Neural progenitor cell (in vitro differentiated cells): ENCODE measurements around the gene PPP1CB. TPM values are rescaled to one million over a fixed set of nuclear protein-coding genes. Genes with fewer than 3 reads are reported as not detected.

Experiments used
- DNase-seq: peaks from one replicate; pipeline ENCODE4 v3.0.0-alpha.2; 2016; ENCODE audit warnings: low spot score
- H2AFZ ChIP-seq: fragments of 200-600 bp; sonication (generic); replicated peaks from 2 replicates; pipeline ENCODE4 v1.6.1; 2016; ENCODE audit warnings: antibody characterized with exemption
- H3F3A ChIP-seq: fragments of 200-600 bp; sonication (generic); 2 replicates; pipeline ENCODE4 v1.6.1; 2016; ENCODE audit warnings: antibody characterized with exemption, low read depth
- H3K27ac ChIP-seq: fragments of 200-600 bp; sonication (generic); 2 replicates; pipeline ENCODE4 v1.5.1; 2016; ENCODE audit warnings: mild to moderate bottlenecking
- H3K27me3 ChIP-seq: fragments of 200-600 bp; sonication (generic); 2 replicates; pipeline ENCODE4 v1.6.1; 2016; ENCODE audit warnings: mild to moderate bottlenecking, moderate library complexity
- H3K36me3 ChIP-seq: fragments of 200-600 bp; sonication (generic); 2 replicates; pipeline ENCODE4 v1.5.1; 2016
- H3K4me1 ChIP-seq: fragments of 200-600 bp; sonication (generic); 2 replicates; pipeline ENCODE4 v1.6.1; 2016; ENCODE audit warnings: mixed run types
- H3K4me2 ChIP-seq: fragments of 200-600 bp; sonication (generic); 2 replicates; pipeline ENCODE4 v1.6.1; 2016
- H3K4me3 ChIP-seq: fragments of 200-600 bp; sonication (generic); 2 replicates; pipeline ENCODE4 v1.5.1; 2016
- H3K79me2 ChIP-seq: fragments of 200-600 bp; sonication (generic); 2 replicates; pipeline ENCODE4 v1.6.1; 2016; ENCODE audit warnings: low read depth
- H3K9ac ChIP-seq: fragments of 200-600 bp; sonication (generic); 2 replicates; pipeline ENCODE4 v1.6.1; 2016
- H3K9me3 ChIP-seq: fragments of 200-600 bp; sonication (generic); 2 replicates; pipeline ENCODE4 v1.5.1; 2016; ENCODE audit warnings: low read depth
- H4K20me1 ChIP-seq: fragments of 200-600 bp; sonication (generic); 2 replicates; pipeline ENCODE4 v1.6.1; 2016; ENCODE audit warnings: low read depth
- H3K27ac Mint-ChIP-seq: 3 replicates; pipeline ENCODE4 v1.8.0; 2021; ENCODE audit warnings: mixed read lengths
- H3K27me3 Mint-ChIP-seq: 2 replicates; pipeline ENCODE4 v1.8.0; 2022; ENCODE audit warnings: low read depth, mild to moderate bottlenecking, inconsistent platforms, moderate library complexity, mixed read lengths; ENCODE audit not compliant: insufficient read depth
- H3K36me3 Mint-ChIP-seq: 3 replicates; pipeline ENCODE4 v1.8.0; 2021; ENCODE audit warnings: mixed read lengths
- H3K4me1 Mint-ChIP-seq: 3 replicates; pipeline ENCODE4 v1.8.0; 2021; ENCODE audit warnings: mixed read lengths
- H3K4me3 Mint-ChIP-seq: 3 replicates; pipeline ENCODE4 v1.8.0; 2021; ENCODE audit warnings: mild to moderate bottlenecking, moderate library complexity, mixed read lengths
- H3K9me3 Mint-ChIP-seq: 3 replicates; pipeline ENCODE4 v1.8.0; 2020; ENCODE audit warnings: mixed read lengths
- CTCF ChIP-seq: fragments of 200-600 bp; sonication (generic); IDR thresholded peaks from 2 replicates; pipeline ENCODE4 v1.5.1; 2017; ENCODE audit warnings: antibody characterized with exemption, mild to moderate bottlenecking
- EZH2 ChIP-seq: fragments of 200-600 bp; sonication (generic); IDR thresholded peaks from 2 replicates; pipeline ENCODE4 v1.6.1; 2017; ENCODE audit warnings: antibody characterized with exemption, mild to moderate bottlenecking, moderate library complexity
- EZH2phosphoT487 ChIP-seq: fragments of 200-600 bp; sonication (generic); IDR thresholded peaks from 2 replicates; pipeline ENCODE4 v1.6.1; 2017; ENCODE audit warnings: antibody characterized with exemption
- total RNA-seq: library from RNA; depleted of rRNA; stranded (reverse); fragments of >200 nt; gene quantifications from 2 replicates; pipeline ENCODE4 v1.2.3, GENCODE V29; 2015; ENCODE audit warnings: low replicate concordance

PPP1CB gene
- total RNA-seq, 1 donor from 2014 or later = 244 TPM

GRCh38 chr2:28704621-28705020 is 47.0 kb upstream of the PPP1CB start:
- Mint-ChIP-seq H3K27me3 (peaks cover 6% of the 10 kb centered on the region), H3K27ac (no peak overlapping the region), H3K36me3 (no peaks in the 10 kb centered on the region), H3K4me1 (no peaks in the 10 kb centered on the region), H3K4me3 (no peak overlapping the region), H3K9me3 (peaks cover 14% of the 10 kb centered on the region)
- Histone ChIP-seq H3K79me2 (no peaks in the 10 kb centered on the region), H3K27me3 (no peaks in the 10 kb centered on the region), H3K9me3 (no peaks in the 10 kb centered on the region), H3K4me1 (no peaks in the 10 kb centered on the region), H3K4me2 (no peak overlapping the region), H3K36me3 (no peaks in the 10 kb centered on the region), H3K27ac (no peak overlapping the region), H4K20me1 (no peaks in the 10 kb centered on the region), H3K9ac (no peak overlapping the region), H3F3A (no peaks in the 10 kb centered on the region), H2AFZ (no peak overlapping the region), H3K4me3 (no peak overlapping the region)
- no peak for DNase-seq
- TF ChIP-seq EZH2phosphoT487 (no peak), CTCF (no peak), EZH2 (no peak)

- no peak overlapping the region for H3K27ac Mint-ChIP-seq
- no peak overlapping the region for H3K4me3 Mint-ChIP-seq
Observed at GRCh38 chr2:28705751-28706440, 45.7 kb upstream of the PPP1CB start.

GRCh38 chr2:28707592-28707991 is 44.0 kb upstream of the PPP1CB start:
- no peak overlapping the region for H3K27ac Mint-ChIP-seq
- H3K27ac ChIP-seq = no peak overlapping the region

More at GRCh38 chr2:28705751-28706440, 45.7 kb upstream of the PPP1CB start:
- H3K4me1 ChIP-seq = no peaks in the 10 kb centered on the region
- no peaks in the 10 kb centered on the region for H4K20me1 ChIP-seq
- H3K4me3 ChIP-seq = no peak overlapping the region
- H3K36me3 ChIP-seq = no peaks in the 10 kb centered on the region
- no peak overlapping the region for H3K27ac ChIP-seq
- no peaks in the 10 kb centered on the region for H3F3A ChIP-seq
- TF ChIP-seq EZH2 (no peak), CTCF (no peak), EZH2phosphoT487 (no peak)
- no peak overlapping the region for H3K9ac ChIP-seq
- Mint-ChIP-seq H3K27me3 (peaks cover 6% of the 10 kb centered on the region), H3K4me1 (peaks cover 3% of the 10 kb centered on the region), H3K36me3 (no peaks in the 10 kb centered on the region), H3K9me3 (peaks cover 14% of the 10 kb centered on the region)
- no peaks in the 10 kb centered on the region for H3K79me2 ChIP-seq
- no peaks in the 10 kb centered on the region for H3K27me3 ChIP-seq
- no peak overlapping the region for H3K4me2 ChIP-seq
- no peak overlapping the region for H2AFZ ChIP-seq
- no peaks in the 10 kb centered on the region for H3K9me3 ChIP-seq
- DNase-seq = no peak

More at GRCh38 chr2:28707592-28707991, 44.0 kb upstream of the PPP1CB start:
- Mint-ChIP-seq H3K4me1 (peaks cover 3% of the 10 kb centered on the region), H3K9me3 (peaks cover 14% of the 10 kb centered on the region), H3K27me3 (peaks cover 6% of the 10 kb centered on the region), H3K36me3 (no peaks in the 10 kb centered on the region), H3K4me3 (no peak overlapping the region)
- no peak overlapping the region for H3K4me2 ChIP-seq
- H3K4me3 ChIP-seq = no peak overlapping the region
- no peak overlapping the region for H2AFZ ChIP-seq
- H3K9ac ChIP-seq = no peak overlapping the region
- no peaks in the 10 kb centered on the region for H3K36me3 ChIP-seq
- no peaks in the 10 kb centered on the region for H3F3A ChIP-seq
- TF ChIP-seq CTCF (no peak), EZH2 (no peak), EZH2phosphoT487 (no peak)
- H4K20me1 ChIP-seq = no peaks in the 10 kb centered on the region
- no peaks in the 10 kb centered on the region for H3K27me3 ChIP-seq
- H3K4me1 ChIP-seq = no peaks in the 10 kb centered on the region
- no peaks in the 10 kb centered on the region for H3K9me3 ChIP-seq
- no peaks in the 10 kb centered on the region for H3K79me2 ChIP-seq
- DNase-seq = no peak
